ENCODE data around the gene NR2C2AP.

Gene NR2C2AP

GRCh38 chr19:19211499-19212420 is 8.5 kb upstream of the NR2C2AP start, which contains the start of gene NCAN:
Gene NCAN (plus strand): TSS chr19:19211958. CDS start chr19:19216954, 4,996 bp downstream.
- in situ Hi-C loops (cut with MboI; ENCODE audit: low sequenced_read_pairs, unreplicated experiment), result no loop called here
- TF ChIP-seq CTCF (IDR thresholded peaks at IDR 0.05; ENCODE audit: borderline replicate concordance, control extremely low read depth, extremely low read depth, insufficient read depth, missing control alignments), result no peak
- no peak for DNase-seq (ENCODE audit: low spot score)

- in situ Hi-C loops (cut with MboI; ENCODE audit: low sequenced_read_pairs, unreplicated experiment), result no loop called here
- no peak for TF ChIP-seq CTCF (IDR thresholded peaks at IDR 0.05; ENCODE audit: borderline replicate concordance, control extremely low read depth, extremely low read depth, insufficient read depth, missing control alignments)
These were observed 6.2 kb upstream of the NR2C2AP start for GRCh38 chr19:19209372-19209771.

GRCh38 chr19:19207637-19208572 is 4.7 kb upstream of the NR2C2AP start:
- TF ChIP-seq CTCF (IDR thresholded peaks at IDR 0.05; ENCODE audit: borderline replicate concordance, control extremely low read depth, extremely low read depth, insufficient read depth, missing control alignments), result no peak
- DNase-seq (ENCODE audit: low spot score), result no peak
- in situ Hi-C loops (cut with MboI; ENCODE audit: low sequenced_read_pairs, unreplicated experiment), result no loop called here

More at GRCh38 chr19:19209372-19209771, 6.2 kb upstream of the NR2C2AP start:
- DNase-seq (ENCODE audit: low spot score), result no peak

- in situ Hi-C loops (cut with MboI; ENCODE audit: low sequenced_read_pairs, unreplicated experiment), result no loop called here
- no peak for DNase-seq (ENCODE audit: low spot score)
- TF ChIP-seq CTCF (IDR thresholded peaks at IDR 0.05; ENCODE audit: borderline replicate concordance, control extremely low read depth, extremely low read depth, insufficient read depth, missing control alignments), result no peak
These were observed 3.7 kb upstream of the NR2C2AP start for GRCh38 chr19:19206938-19207337.

GRCh38 chr19:19205416-19206410 is 2.5 kb upstream of the NR2C2AP start:
- in situ Hi-C loops (cut with MboI; ENCODE audit: low sequenced_read_pairs, unreplicated experiment), result no loop called here

More at GRCh38 chr19:19205416-19206410, 2.5 kb upstream of the NR2C2AP start:
- DNase-seq (ENCODE audit: low spot score), result no peak
- TF ChIP-seq CTCF (IDR thresholded peaks at IDR 0.05; ENCODE audit: borderline replicate concordance, control extremely low read depth, extremely low read depth, insufficient read depth, missing control alignments), result no peak

Data from GM13976 (cell line).